ENCODE results near the gene RANGAP1. TPM values are rescaled to one million over a fixed set of nuclear protein-coding genes. Genes with fewer than 3 reads are reported as not detected.
A peak's percentile ranks its signal among the peaks of the same experiment; 100 is the strongest.

RANGAP1 gene
- polyA plus RNA-seq, 2 of the 4 experiments (the other 2 are of a cell fraction) = 44.9 to 75.1 TPM

- H3K27ac ChIP-seq = peak overlapping the region; percentile 93 to 96
- DNase-seq (ENCODE audit: low read depth in 1 of 2, low spot score in 1 of 2) (peak in 1 of 2 experiments; percentile 22), ATAC-seq (peak; percentile 5 to 21; a peak in 4 of 6 replicates), FAIRE-seq (no peak)
- peaks cover 54% of the 10 kb centered on the region for H3K4me1 ChIP-seq
- WGBS (ENCODE audit: missing lambda C conversion rate) = 3% methylated on average over 15 of the region's 15 CpGs
- peak overlapping the region; percentile 47 for H3K4me3 ChIP-seq
- ChIA-PET POLR2A (interaction anchor here (0.6 to 1.4 kb wide), 4 partner anchors 15 to 265 kb away, joined by 4 to 11 read pairs (median 6); partner anchors contain the start of genes TEF and ZC3H7B), CTCF (interaction anchor here (1.1 to 1.7 kb wide), 2 partner anchors 12 to 15 kb away, joined by 4 to 6 read pairs; partner anchors contain the start of gene ZC3H7B)
- TF ChIP-seq EHMT2 (IDR thresholded peaks at IDR 0.05; ENCODE audit: low read depth) (no peak), NFE2L2 (conservative IDR thresholded peaks at IDR 0.05; ENCODE audit: low read length) (no peak), POLR2A (IDR thresholded peaks at IDR 0.05; ENCODE audit: low read length) (no peak), KDM1A (IDR thresholded peaks at IDR 0.05; ENCODE audit: low read depth) (no peak), JUN (IDR thresholded peaks at IDR 0.05) (no peak), GATA3 (IDR thresholded peaks at IDR 0.05; ENCODE audit: borderline replicate concordance) (no peak)
- no peaks in the 10 kb centered on the region for H3K9me3 ChIP-seq
- H3K4me2 ChIP-seq = peak overlapping the region; percentile 77
These were observed 678 bp upstream of the RANGAP1 start for GRCh38 chr22:41286639-41287091.

GRCh38 chr22:41285441-41285819 lies 557 bp downstream of the RANGAP1 start:
- 3% methylated on average over 6 of the region's 30 CpGs for WGBS (ENCODE audit: missing lambda C conversion rate)
- peak; percentile 49 to 58 for ATAC-seq
- ChIA-PET CTCF (interaction anchor here (1.7 kb wide), 1 partner anchor 16 kb away, joined by 6 read pairs; the partner anchor contains the start of gene ZC3H7B), POLR2A (interaction anchor here (1.2 kb wide), 1 partner anchor 96 kb away, joined by 4 read pairs; the partner anchor contains the start of gene TEF)
- FAIRE-seq = no peak
- TF ChIP-seq HEYL (CRISPR knock-in tag; IDR thresholded peaks at IDR 0.05) (no peak), FOSL2 (IDR thresholded peaks at IDR 0.05) (no peak), FOSL2 (CRISPR knock-in tag; IDR thresholded peaks at IDR 0.05) (peak; percentile 65)
- Histone ChIP-seq H3K27ac (peak overlapping the region; percentile 92 to 93), H3K4me2 (peak overlapping the region; percentile 88), H3K4me1 (peaks cover 46% of the 10 kb centered on the region), H3K9me3 (no peaks in the 10 kb centered on the region), H3K4me3 (peak overlapping the region; percentile 97)
- DNase-seq (ENCODE audit: low read depth in 1 of 2, low spot score in 1 of 2) = peak in 1 of 2 experiments; percentile 61

- ChIA-PET CTCF (no interaction called here), POLR2A (no interaction called here)
- DNase-seq (ENCODE audit: low read depth in 1 of 2, low spot score in 1 of 2) (no peak), ATAC-seq (no peak), FAIRE-seq (no peak)
- TF ChIP-seq MYC (IDR thresholded peaks at IDR 0.05; ENCODE audit: borderline replicate concordance, low read length) = no peak
- TF ChIP-seq EP300 (IDR thresholded peaks at IDR 0.05) = no peak
- TF ChIP-seq PBX3 (IDR thresholded peaks at IDR 0.05) = no peak
- no peak for TF ChIP-seq CTCF (IDR thresholded peaks at IDR 0.05)
- TF ChIP-seq HOXB13 (CRISPR knock-in tag; IDR thresholded peaks at IDR 0.05; ENCODE audit: low read depth) = no peak
- H3K4me3 ChIP-seq = peak overlapping the region; percentile 97; the same call in 2 of the 3 replicates
- peak overlapping the region in 1 of 2 experiments; percentile 92; a peak in 1 of 6 replicates for H3K27ac ChIP-seq
- peaks cover 36% of the 10 kb centered on the region for H3K4me1 ChIP-seq
- no peaks in the 10 kb centered on the region for H3K9me3 ChIP-seq
- WGBS (ENCODE audit: missing lambda C conversion rate) = 91% methylated on average over 10 of the region's 10 CpGs
- peak overlapping the region; percentile 88 for H3K4me2 ChIP-seq
These were observed 1.5 kb downstream of the RANGAP1 start for GRCh38 chr22:41284465-41284864.

GRCh38 chr22:41280854-41281253 lies 5.1 kb downstream of the RANGAP1 start:
- Histone ChIP-seq H3K4me2 (no peak overlapping the region), H3K9me3 (no peaks in the 10 kb centered on the region), H3K27ac (no peak overlapping the region), H3K4me3 (no peak overlapping the region), H3K4me1 (peaks cover 12% of the 10 kb centered on the region)
- ATAC-seq = no peak
- no peak for DNase-seq (ENCODE audit: low read depth in 1 of 2, low spot score in 1 of 2)
- CTCF ChIA-PET = interaction anchor here (1.5 kb wide), 1 partner anchor 25 kb away, joined by 4 read pairs; no protein-coding TSS in a partner anchor
- TF ChIP-seq ZC3H11A (IDR thresholded peaks at IDR 0.05) (no peak), ZSCAN20 (CRISPR knock-in tag; IDR thresholded peaks at IDR 0.05) (no peak), CHD2 (IDR thresholded peaks at IDR 0.05; ENCODE audit: low read length, partially characterized antibody) (no peak), CEBPB (IDR thresholded peaks at IDR 0.05) (no peak)
- POLR2A ChIA-PET = no interaction called here
- no CpG with 5 or more reads among the region's 2 CpGs for WGBS (ENCODE audit: missing lambda C conversion rate)
- no peak for FAIRE-seq
